SJCRH30 (cell line): ENCODE data around the gene ARTN. TPM values are rescaled to one million over a fixed set of nuclear protein-coding genes. Genes with fewer than 3 reads are reported as not detected.

Experiments
- DNase-seq, 2 experiments: peaks; one replicate each; pipeline ENCODE4 v3.0.0-alpha.2; 2015 to 2020
- H3K27ac ChIP-seq: fragments of 250-450 bp; sonication (Bioruptor Pico); 2 replicates; pipeline ENCODE4 v1.5.1; 2020; ENCODE audit warnings: mild to moderate bottlenecking, moderate library complexity
- H3K27me3 ChIP-seq: fragments of 250-450 bp; sonication (Bioruptor Pico); 2 replicates; pipeline ENCODE4 v1.5.1; 2020; ENCODE audit warnings: mild to moderate bottlenecking, moderate library complexity
- H3K36me3 ChIP-seq: fragments of 250-450 bp; sonication (Bioruptor Pico); 2 replicates; pipeline ENCODE4 v1.5.1; 2020; ENCODE audit warnings: mild to moderate bottlenecking, moderate library complexity
- H3K4me1 ChIP-seq: fragments of 250-450 bp; sonication (Bioruptor Pico); 2 replicates; pipeline ENCODE4 v1.5.1; 2020; ENCODE audit warnings: mild to moderate bottlenecking, moderate library complexity
- H3K4me3 ChIP-seq: fragments of 250-450 bp; sonication (Bioruptor Pico); 2 replicates; pipeline ENCODE4 v1.5.1; 2020; ENCODE audit warnings: mild to moderate bottlenecking, moderate library complexity
- H3K9me3 ChIP-seq: fragments of 250-450 bp; sonication (Bioruptor Pico); replicated peaks from 2 replicates; pipeline ENCODE4 v1.5.1; 2020; ENCODE audit warnings: mild to moderate bottlenecking, moderate library complexity
- total RNA-seq: library from RNA; depleted of rRNA; stranded (reverse); fragments of >200 nt; shearing (Covaris generic); gene quantifications from 2 replicates; pipeline ENCODE4 v1.2.3, GENCODE V29; 2014

The ARTN gene
- total RNA-seq, 1 experiment from 2014 or later, result 3.0 TPM

GRCh38 chr1:43912607-43913006, 21.0 kb upstream of the ARTN start:
- H3K27ac ChIP-seq, result peak overlapping the region; percentile 87
- H3K9me3 ChIP-seq, result no peaks in the 10 kb centered on the region
- H3K27me3 ChIP-seq, result no peaks in the 10 kb centered on the region
- peak in 1 of 2 experiments; percentile 45 for DNase-seq
- no peaks in the 10 kb centered on the region for H3K36me3 ChIP-seq
- H3K4me3 ChIP-seq, result no peak overlapping the region
- H3K4me1 ChIP-seq, result peaks cover 46% of the 10 kb centered on the region

GRCh38 chr1:43913051-43913501, 20.5 kb upstream of the ARTN start:
- Histone ChIP-seq H3K4me1 (peaks cover 46% of the 10 kb centered on the region), H3K27me3 (no peaks in the 10 kb centered on the region), H3K4me3 (no peak overlapping the region), H3K27ac (peak overlapping the region; percentile 87), H3K36me3 (no peaks in the 10 kb centered on the region), H3K9me3 (no peaks in the 10 kb centered on the region)
- peak in 1 of 2 experiments; percentile 62 for DNase-seq

GRCh38 chr1:43913666-43914360, 19.8 kb upstream of the ARTN start:
- H3K27ac ChIP-seq, result peak overlapping the region; percentile 87
- peak; percentile 59 to 89 for DNase-seq
- H3K4me3 ChIP-seq, result no peak overlapping the region; the same call in 1 of the 2 replicates

GRCh38 chr1:43914576-43915525, 18.8 kb upstream of the ARTN start:
- Histone ChIP-seq H3K27me3 (no peaks in the 10 kb centered on the region), H3K36me3 (no peaks in the 10 kb centered on the region), H3K9me3 (no peaks in the 10 kb centered on the region), H3K27ac (peak overlapping the region; percentile 87), H3K4me1 (peaks cover 46% of the 10 kb centered on the region), H3K4me3 (no peak overlapping the region)
- peak; percentile 65 to 69 for DNase-seq

More at GRCh38 chr1:43913666-43914360, 19.8 kb upstream of the ARTN start:
- Histone ChIP-seq H3K9me3 (no peaks in the 10 kb centered on the region), H3K36me3 (no peaks in the 10 kb centered on the region), H3K27me3 (no peaks in the 10 kb centered on the region), H3K4me1 (peaks cover 46% of the 10 kb centered on the region)

- Histone ChIP-seq H3K27me3 (no peaks in the 10 kb centered on the region), H3K27ac (no peak overlapping the region), H3K4me3 (no peak overlapping the region), H3K36me3 (no peaks in the 10 kb centered on the region), H3K4me1 (peaks cover 17% of the 10 kb centered on the region), H3K9me3 (no peaks in the 10 kb centered on the region)
- peak; percentile 37 to 45 for DNase-seq
Observed at GRCh38 chr1:43919906-43920305, 13.7 kb upstream of the ARTN start.

GRCh38 chr1:43921022-43921421, 12.6 kb upstream of the ARTN start:
- Histone ChIP-seq H3K9me3 (no peaks in the 10 kb centered on the region), H3K4me1 (peaks cover 10% of the 10 kb centered on the region; the same call in 1 of the 2 replicates), H3K27me3 (no peaks in the 10 kb centered on the region), H3K36me3 (no peaks in the 10 kb centered on the region), H3K27ac (no peak overlapping the region), H3K4me3 (no peak overlapping the region)
- DNase-seq, result no peak

- Histone ChIP-seq H3K4me1 (no peaks in the 10 kb centered on the region), H3K27ac (no peak overlapping the region), H3K9me3 (no peaks in the 10 kb centered on the region), H3K4me3 (no peak overlapping the region), H3K36me3 (no peaks in the 10 kb centered on the region), H3K27me3 (no peaks in the 10 kb centered on the region)
- DNase-seq, result no peak
Observed at GRCh38 chr1:43924516-43924915, 9.1 kb upstream of the ARTN start.

GRCh38 chr1:43925846-43926245, 7.8 kb upstream of the ARTN start:
- no peaks in the 10 kb centered on the region for H3K9me3 ChIP-seq
- no peaks in the 10 kb centered on the region for H3K27me3 ChIP-seq
- no peaks in the 10 kb centered on the region for H3K36me3 ChIP-seq
- no peak for DNase-seq
- H3K4me3 ChIP-seq, result no peak overlapping the region
- no peak overlapping the region for H3K27ac ChIP-seq
- H3K4me1 ChIP-seq, result peaks cover 6% of the 10 kb centered on the region; the same call in 1 of the 2 replicates

- peaks cover 21% of the 10 kb centered on the region for H3K4me1 ChIP-seq
- no peaks in the 10 kb centered on the region for H3K9me3 ChIP-seq
- no peak overlapping the region for H3K4me3 ChIP-seq
- no peaks in the 10 kb centered on the region for H3K27me3 ChIP-seq
- DNase-seq, result peak; percentile 75 to 82
- H3K27ac ChIP-seq, result no peak overlapping the region
- H3K36me3 ChIP-seq, result no peaks in the 10 kb centered on the region
Observed at GRCh38 chr1:43930168-43930948, 3.2 kb upstream of the ARTN start.

- H3K9me3 ChIP-seq, result no peaks in the 10 kb centered on the region
- no peak overlapping the region for H3K4me3 ChIP-seq
- peaks cover 21% of the 10 kb centered on the region for H3K4me1 ChIP-seq
- no peak overlapping the region for H3K27ac ChIP-seq
- no peak for DNase-seq
- no peaks in the 10 kb centered on the region for H3K27me3 ChIP-seq
- no peaks in the 10 kb centered on the region for H3K36me3 ChIP-seq
Observed at GRCh38 chr1:43930949-43931275, 2.7 kb upstream of the ARTN start.

- Histone ChIP-seq H3K9me3 (no peaks in the 10 kb centered on the region), H3K4me1 (peaks cover 21% of the 10 kb centered on the region), H3K4me3 (no peak overlapping the region), H3K27ac (no peak overlapping the region), H3K27me3 (no peaks in the 10 kb centered on the region), H3K36me3 (no peaks in the 10 kb centered on the region)
- no peak for DNase-seq
Observed at GRCh38 chr1:43931711-43932660, 1.6 kb upstream of the ARTN start.

GRCh38 chr1:43932786-43933385, 715 bp upstream of the ARTN start:
- DNase-seq, result no peak
- no peaks in the 10 kb centered on the region for H3K9me3 ChIP-seq
- peak overlapping the region; percentile 59 for H3K4me3 ChIP-seq
- no peak overlapping the region for H3K27ac ChIP-seq
- no peaks in the 10 kb centered on the region for H3K36me3 ChIP-seq
- peaks cover 21% of the 10 kb centered on the region for H3K4me1 ChIP-seq
- no peaks in the 10 kb centered on the region for H3K27me3 ChIP-seq
